Thyroid gland (tissue), 4 donors: Measurements from ENCODE around the gene ZBTB7B.

ENCODE experiments used
- POLR2A ChIP-seq, 2 donors: fragments of 450-650 bp; IDR thresholded peaks; one replicate each; pipeline ENCODE4 v1.6.1; 2017; ENCODE audit warnings: antibody characterized with exemption in 2 of 2, mild to moderate bottlenecking in 2 of 2, moderate library complexity in 1 of 2
- TF ChIP-seq, protein P1 (sequence below), 6 experiments: fragments of 200-600 bp in 3 of 6; fragments of 450-650 bp in 3 of 6; sonication (generic) in 3 of 6; IDR thresholded peaks; one replicate each; pipeline ENCODE4 v1.5.1; 2016 to 2019; ENCODE audit warnings: antibody characterized with exemption in 6 of 6, mild to moderate bottlenecking in 2 of 6, inconsistent platforms in 1 of 6, moderate library complexity in 1 of 6

DNA sequence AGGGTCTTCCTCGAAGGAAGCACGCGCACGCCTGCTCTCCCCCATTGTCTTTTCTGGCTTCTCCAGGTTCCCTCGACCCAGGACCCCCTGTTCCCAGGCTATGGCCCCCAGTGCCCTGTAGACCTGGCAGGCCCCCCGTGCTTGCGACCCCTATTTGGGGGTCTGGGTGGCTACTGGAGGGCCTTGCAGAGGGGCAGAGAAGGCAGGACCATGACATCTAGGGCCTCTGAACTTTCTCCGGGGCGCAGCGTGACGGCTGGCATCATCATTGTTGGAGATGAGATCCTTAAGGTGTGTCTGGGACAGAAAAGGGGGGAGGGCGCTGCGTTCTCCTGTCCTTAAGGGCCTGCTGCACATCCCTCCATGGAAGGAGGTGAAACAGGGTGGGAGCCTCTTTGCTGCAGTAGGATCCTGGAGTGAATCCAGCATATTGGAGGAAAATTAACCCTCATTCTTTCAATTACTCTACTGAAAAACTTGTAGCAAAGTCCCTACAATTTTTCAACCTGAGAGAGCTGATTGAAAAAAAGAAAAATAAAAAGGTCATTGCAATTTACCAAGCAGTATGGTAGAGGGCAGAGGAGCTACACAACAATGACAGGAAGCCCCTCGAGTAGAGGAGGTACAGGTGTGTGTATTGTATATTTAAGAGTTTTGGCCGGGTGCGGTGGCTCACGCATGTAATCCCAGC, 18.7 kb upstream of the ZBTB7B start:
- TF ChIP-seq, protein P1, sequence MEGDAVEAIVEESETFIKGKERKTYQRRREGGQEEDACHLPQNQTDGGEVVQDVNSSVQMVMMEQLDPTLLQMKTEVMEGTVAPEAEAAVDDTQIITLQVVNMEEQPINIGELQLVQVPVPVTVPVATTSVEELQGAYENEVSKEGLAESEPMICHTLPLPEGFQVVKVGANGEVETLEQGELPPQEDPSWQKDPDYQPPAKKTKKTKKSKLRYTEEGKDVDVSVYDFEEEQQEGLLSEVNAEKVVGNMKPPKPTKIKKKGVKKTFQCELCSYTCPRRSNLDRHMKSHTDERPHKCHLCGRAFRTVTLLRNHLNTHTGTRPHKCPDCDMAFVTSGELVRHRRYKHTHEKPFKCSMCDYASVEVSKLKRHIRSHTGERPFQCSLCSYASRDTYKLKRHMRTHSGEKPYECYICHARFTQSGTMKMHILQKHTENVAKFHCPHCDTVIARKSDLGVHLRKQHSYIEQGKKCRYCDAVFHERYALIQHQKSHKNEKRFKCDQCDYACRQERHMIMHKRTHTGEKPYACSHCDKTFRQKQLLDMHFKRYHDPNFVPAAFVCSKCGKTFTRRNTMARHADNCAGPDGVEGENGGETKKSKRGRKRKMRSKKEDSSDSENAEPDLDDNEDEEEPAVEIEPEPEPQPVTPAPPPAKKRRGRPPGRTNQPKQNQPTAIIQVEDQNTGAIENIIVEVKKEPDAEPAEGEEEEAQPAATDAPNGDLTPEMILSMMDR (IDR thresholded peaks at IDR 0.05), result no peak
- TF ChIP-seq POLR2A (IDR thresholded peaks at IDR 0.05), result no peak
